CD4-positive, alpha-beta T cell treated with Interleukin-17A for 1 hour (primary cell): Measurements from ENCODE around the gene CEP120.
A peak's percentile ranks its signal among the peaks of the same experiment; 100 is the strongest.
"Not testable (repeated sequence)": the region's sequence is repeated elsewhere in the genome, so short reads cannot be mapped to it uniquely, and the experiment has no call there.

Experiments used
- DNase-seq: peaks from one replicate; pipeline ENCODE4 v3.0.0-alpha.2; 2020

The CEP120 gene

GRCh38 chr5:123423278-123424149 lies at the start of gene CEP120:
Gene CEP120 (minus strand): TSS chr5:123423403. CDS start chr5:123422998, 405 bp downstream.
- DNase-seq = peak; percentile 99

GRCh38 chr5:123472150-123472924 lies 49.1 kb upstream of the CEP120 start:
- no peak for DNase-seq

- no peak for DNase-seq
These were observed 48.2 kb upstream of the CEP120 start for GRCh38 chr5:123471385-123471784.

DNA sequence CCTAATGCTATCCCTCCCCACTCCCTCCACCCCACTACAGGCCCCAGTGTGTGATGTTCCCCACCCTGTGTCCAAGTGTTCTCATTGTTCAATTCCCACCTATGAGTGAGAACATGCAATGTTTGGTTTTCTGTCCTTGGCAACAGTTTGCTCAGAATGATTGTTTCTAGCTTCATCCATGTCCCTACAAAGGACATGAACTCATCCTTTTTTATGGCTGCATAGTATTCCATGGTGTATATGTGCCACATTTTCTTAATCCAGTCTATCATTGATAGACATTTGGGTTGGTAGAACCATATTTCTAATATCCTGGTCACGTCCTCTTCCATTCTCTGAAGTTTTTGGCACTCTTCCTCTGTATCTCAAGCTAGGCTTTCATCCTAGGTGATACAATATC lies 43.6 kb upstream of the CEP120 start:
- not testable (repeated sequence) for DNase-seq

- DNase-seq = peak; percentile 40
These were observed 37.1 kb upstream of the CEP120 start for GRCh38 chr5:123460296-123460729.

DNA sequence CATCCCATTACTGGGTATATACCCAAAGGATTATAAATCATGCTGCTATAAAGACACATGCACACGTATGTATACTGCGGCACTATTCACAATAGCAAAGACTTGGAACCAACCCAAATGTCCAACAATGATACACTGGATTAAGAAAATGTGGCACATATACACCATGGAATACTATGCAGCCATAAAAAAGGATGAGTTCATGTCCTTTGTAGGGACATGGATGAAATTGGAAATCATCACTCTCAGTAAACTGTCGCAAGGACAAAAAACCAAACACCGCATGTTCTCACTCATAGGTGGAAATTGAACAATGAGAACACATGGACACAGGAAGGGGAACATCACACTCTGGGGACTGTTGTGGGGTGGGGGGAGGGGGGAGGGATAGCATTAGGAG lies 35.8 kb upstream of the CEP120 start:
- not testable (repeated sequence) for DNase-seq

DNA sequence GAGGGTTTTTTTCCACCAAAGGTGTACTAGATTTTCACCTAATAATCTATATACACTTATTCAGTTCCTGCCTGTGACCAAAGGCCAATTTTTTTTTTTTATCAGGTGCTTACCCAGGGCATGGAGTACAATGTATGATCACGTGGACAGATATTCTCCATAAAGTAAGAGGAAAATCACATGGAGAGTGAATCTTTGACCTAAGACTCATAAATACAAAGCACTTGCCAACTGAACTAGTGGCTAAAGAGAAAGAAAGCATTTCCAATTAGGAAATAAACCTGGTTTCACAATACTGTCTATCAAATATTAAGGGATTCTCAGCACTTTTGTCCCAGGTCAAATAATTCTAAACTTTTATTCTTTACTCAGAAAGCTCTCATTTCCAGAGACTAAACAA lies 33.0 kb upstream of the CEP120 start:
- DNase-seq = no peak

GRCh38 chr5:123455640-123456039 lies 32.4 kb upstream of the CEP120 start:
- DNase-seq = no peak

- no peak for DNase-seq
These were observed 31.9 kb upstream of the CEP120 start for GRCh38 chr5:123455095-123455494.

DNA sequence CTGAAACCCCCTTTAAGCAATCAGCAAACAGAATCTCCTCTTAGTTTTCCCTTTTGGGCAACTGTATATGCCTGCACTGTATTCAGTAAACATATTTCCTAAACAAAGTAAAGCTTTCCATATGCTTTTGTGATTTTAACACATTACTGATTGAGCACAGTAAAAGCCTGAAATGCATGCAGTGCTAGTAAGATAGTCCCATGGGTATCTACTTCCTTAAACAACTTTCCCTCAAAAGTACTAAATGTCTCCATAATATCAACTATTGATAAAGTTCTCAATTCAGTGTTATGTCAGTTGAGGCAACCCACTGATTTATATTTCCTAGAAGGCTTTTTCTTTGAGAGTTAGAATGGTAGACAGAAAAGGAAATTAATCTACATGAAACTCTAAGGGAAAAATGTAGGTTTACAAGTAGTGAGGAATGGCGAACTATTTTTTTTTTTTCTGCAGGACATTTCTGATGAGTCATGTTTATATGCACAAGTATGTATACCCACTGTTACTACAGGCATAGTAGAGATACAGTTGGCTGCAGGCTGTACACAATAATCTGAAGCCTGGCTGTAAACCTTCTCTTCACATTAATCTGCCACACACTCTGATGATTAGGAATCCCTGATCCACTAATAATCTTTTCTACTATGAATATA lies 31.2 kb upstream of the CEP120 start:
- no peak for DNase-seq

- DNase-seq = no peak
These were observed 29.2 kb upstream of the CEP120 start for GRCh38 chr5:123452401-123452800.

DNA sequence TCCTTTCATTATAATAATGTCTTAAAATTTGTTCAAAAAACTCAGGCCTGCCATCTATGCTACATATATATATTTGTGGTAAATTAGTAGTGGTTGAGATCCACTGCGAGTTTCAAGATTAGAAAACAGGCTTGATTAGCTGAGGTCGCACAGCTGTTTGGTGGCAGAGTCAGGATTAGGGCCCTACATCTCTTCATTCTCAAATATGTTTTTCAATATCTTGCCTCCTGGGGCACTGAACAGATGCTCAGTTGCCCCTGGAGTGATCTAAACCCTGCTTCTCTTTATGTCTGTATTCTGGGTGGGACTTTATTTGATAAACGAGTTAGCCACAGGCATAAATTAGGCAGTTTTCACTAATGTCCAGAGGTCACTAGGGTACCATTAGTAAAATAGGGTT lies 27.8 kb upstream of the CEP120 start:
- DNase-seq = no peak

- no peak for DNase-seq
These were observed 27.4 kb upstream of the CEP120 start for GRCh38 chr5:123450640-123451039.

- no peak for DNase-seq
These were observed 26.9 kb upstream of the CEP120 start for GRCh38 chr5:123450114-123450513.

GRCh38 chr5:123449424-123449974 lies 26.3 kb upstream of the CEP120 start:
- DNase-seq = no peak

DNA sequence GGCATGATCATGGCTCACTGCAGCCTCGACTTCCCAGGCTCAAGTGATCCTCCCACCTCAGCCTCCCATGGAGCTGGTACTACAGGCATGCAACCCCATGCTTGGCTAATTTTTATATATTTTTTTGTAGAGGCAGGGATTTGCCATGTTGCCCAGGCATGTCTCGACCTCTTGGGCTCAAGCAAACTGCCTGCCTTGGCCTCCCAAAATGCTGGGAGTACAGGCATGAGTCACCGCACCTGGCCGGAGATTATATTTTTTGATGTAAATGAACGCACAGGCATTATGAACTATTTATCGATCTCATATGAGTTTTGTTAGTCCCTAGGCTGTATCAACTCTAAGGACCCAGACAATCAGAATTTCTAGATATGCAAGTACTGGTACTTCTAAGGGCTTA lies 25.5 kb upstream of the CEP120 start:
- no peak for DNase-seq

DNA sequence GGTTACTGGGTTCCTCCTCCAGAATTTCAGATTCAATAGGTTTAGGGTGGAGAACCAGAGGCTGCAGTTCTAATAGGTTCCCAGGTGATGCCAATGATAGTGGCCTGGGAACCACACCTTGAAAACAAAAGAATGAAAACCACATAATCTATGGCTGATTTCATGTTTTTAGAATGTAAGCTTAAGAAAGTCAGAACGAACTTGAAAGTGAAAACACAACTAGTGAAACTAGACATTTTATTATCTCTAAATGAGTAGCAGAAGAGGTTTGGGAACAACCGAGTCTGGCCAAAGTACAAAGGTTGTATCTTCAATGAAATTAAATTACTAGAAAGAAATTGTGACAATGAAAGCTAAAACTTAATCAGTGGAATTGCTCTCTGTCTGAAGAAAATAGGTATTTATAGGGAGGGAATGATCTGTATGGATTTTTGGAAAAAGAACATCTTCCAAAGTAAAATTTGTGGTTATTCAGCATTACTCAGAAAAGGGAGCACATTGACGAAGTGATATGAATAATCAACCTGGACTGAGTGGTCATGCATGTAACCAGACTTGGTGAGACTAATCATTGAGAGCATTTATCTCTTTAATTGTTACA lies 24.9 kb upstream of the CEP120 start:
- no peak for DNase-seq

- DNase-seq = no peak
These were observed 20.8 kb upstream of the CEP120 start for GRCh38 chr5:123444016-123444415.

DNA sequence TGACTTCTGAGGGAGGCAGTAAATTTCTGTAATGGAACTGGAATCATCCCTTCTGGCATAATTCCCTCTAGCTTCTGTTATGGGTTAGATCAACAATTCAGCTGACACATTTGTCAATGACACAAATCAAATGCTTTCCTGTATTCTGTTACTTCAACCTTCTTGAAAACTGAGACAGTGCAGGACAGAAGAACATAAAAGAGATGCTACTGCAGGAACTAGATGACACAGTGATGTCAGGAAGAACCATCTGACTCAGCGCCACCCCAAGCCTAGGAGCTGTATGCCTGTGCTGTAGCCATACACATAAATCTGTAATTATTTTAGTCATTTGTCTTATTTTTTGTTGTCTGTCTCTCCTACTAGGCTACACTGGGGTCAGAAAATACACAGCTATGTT lies 18.2 kb upstream of the CEP120 start:
- DNase-seq = no peak

DNA sequence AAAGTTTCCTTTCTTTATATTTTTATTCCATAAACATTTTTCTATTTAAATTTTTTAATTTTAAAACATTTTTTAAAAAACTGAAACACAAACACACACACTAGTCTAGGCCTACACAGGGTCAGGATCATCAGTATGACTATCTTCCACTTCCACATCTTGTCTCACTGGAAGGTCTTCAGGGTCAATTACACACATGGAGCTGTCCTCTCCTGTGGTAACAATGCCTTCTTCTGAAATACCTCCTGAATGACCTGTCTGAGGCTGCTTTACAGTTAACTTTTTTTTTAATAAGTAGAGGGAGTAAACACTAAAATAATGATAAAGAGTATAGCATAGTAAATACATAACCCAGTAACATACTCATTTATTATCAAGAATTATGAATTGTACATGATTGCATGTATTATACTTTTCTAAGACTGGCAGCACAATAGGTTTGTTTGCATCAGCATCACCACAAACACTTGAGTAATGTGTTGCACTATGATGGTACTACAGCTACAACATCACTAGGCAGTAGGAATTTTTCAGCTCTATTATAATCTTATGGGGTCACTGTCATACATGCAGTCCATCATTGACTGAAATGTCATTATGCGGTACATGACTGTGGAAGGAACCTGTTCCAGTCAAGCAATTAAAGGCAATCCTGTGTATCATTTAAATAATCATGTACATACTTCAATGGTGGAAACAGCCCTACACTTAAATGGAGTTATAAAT lies 17.4 kb upstream of the CEP120 start:
- DNase-seq = no peak

- DNase-seq = no peak
These were observed 16.5 kb upstream of the CEP120 start for GRCh38 chr5:123439709-123440108.

GRCh38 chr5:123438902-123439301 lies 15.7 kb upstream of the CEP120 start:
- peak; percentile 12 for DNase-seq
